Endodermal cell (in vitro differentiated cells): ENCODE data around the gene TNFAIP3. TPM values are rescaled to one million over a fixed set of nuclear protein-coding genes. Genes with fewer than 3 reads are reported as not detected.

ENCODE experiments used
- DNase-seq: peaks from one replicate; pipeline ENCODE4 v3.0.0-alpha.2; 2017
- H3K27ac ChIP-seq: 2 replicates; pipeline ENCODE4 v1.5.1; 2013; ENCODE audit warnings: mild to moderate bottlenecking, low read depth, low read length, moderate library complexity
- H3K27me3 ChIP-seq: 2 replicates; pipeline ENCODE4 v1.6.1; 2013; ENCODE audit warnings: mild to moderate bottlenecking, low read length, moderate library complexity; ENCODE audit not compliant: insufficient read depth, control insufficient read depth, poor library complexity, severe bottlenecking
- H3K36me3 ChIP-seq: 2 replicates; pipeline ENCODE4 v1.7.0; 2013; ENCODE audit warnings: mild to moderate bottlenecking, low read length, moderate library complexity; ENCODE audit not compliant: control insufficient read depth, insufficient read depth
- H3K4me1 ChIP-seq: one replicate; pipeline ENCODE4 v1.7.0; 2013; ENCODE audit warnings: low read length; ENCODE audit not compliant: control insufficient read depth, insufficient read depth
- H3K4me3 ChIP-seq: 2 replicates; pipeline ENCODE4 v1.5.1; 2013; ENCODE audit warnings: mild to moderate bottlenecking, low read length, moderate library complexity
- H3K9ac ChIP-seq: 2 replicates; pipeline ENCODE4 v1.6.1; 2013; ENCODE audit warnings: mild to moderate bottlenecking, low read length, moderate library complexity; ENCODE audit not compliant: poor library complexity, severe bottlenecking; ENCODE audit errors: extremely low read depth
- H3K9me3 ChIP-seq: 2 replicates; pipeline ENCODE4 v1.6.1; 2013; ENCODE audit warnings: mild to moderate bottlenecking, low read length, moderate library complexity; ENCODE audit not compliant: control insufficient read depth
- H3K27ac Mint-ChIP-seq: 2 replicates; pipeline ENCODE4 v1.8.0; 2020; ENCODE audit warnings: mixed read lengths
- H3K27me3 Mint-ChIP-seq: 2 replicates; pipeline ENCODE4 v1.8.0; 2021; ENCODE audit warnings: mild to moderate bottlenecking, mixed read lengths; ENCODE audit not compliant: insufficient read depth
- H3K36me3 Mint-ChIP-seq: 2 replicates; pipeline ENCODE4 v1.8.0; 2020; ENCODE audit warnings: low read depth, mixed read lengths
- H3K4me1 Mint-ChIP-seq: 2 replicates; pipeline ENCODE4 v1.8.0; 2020; ENCODE audit warnings: mixed read lengths
- H3K4me3 Mint-ChIP-seq: 2 replicates; pipeline ENCODE4 v1.8.0; 2020; ENCODE audit warnings: mild to moderate bottlenecking, moderate library complexity, mixed read lengths
- H3K9me3 Mint-ChIP-seq: 2 replicates; pipeline ENCODE4 v1.8.0; 2020; ENCODE audit warnings: mild to moderate bottlenecking, mixed read lengths
- CTCF ChIP-seq: fragments of 200-600 bp; sonication (generic); conservative IDR thresholded peaks from 2 replicates; pipeline ENCODE4 v1.5.0; 2021; ENCODE audit warnings: antibody characterized with exemption, mild to moderate bottlenecking
- WGBS, 2 experiments: methylation state at CpG; one replicate each; pipeline versions ENCODE4 v1.1.5 to v1.1.7; 2013; ENCODE audit warnings: missing lambda C conversion rate in 2 of 2, mixed read lengths in 1 of 2; ENCODE audit not compliant: insufficient coverage in 1 of 2, insufficient read length in 1 of 2; 5-methylcytosine and 5-hydroxymethylcytosine counted together
- total RNA-seq, 2 donors: library from RNA; stranded (reverse); fragmentation: NEBNext Ultra II Directional in 1 of 2; extraction: Animal tissue kit (Norgen Biotek cat#: 25700) in 1 of 2; gene quantifications; 2 replicates in 1 of 2; 3 replicates in 1 of 2; pipeline ENCODE4 v1.2.1, GENCODE V29; 2021

TNFAIP3 gene
- total RNA-seq, 2 donors from 2014 or later, result 4.4 to 12.3 TPM

GRCh38 chr6:137906020-137906472 is 39.0 kb downstream of the TNFAIP3 start:
- Histone ChIP-seq H3K4me3 (no peak overlapping the region), H3K4me1 (peaks cover 2% of the 10 kb centered on the region), H3K9ac (no peak overlapping the region), H3K27me3 (no peaks in the 10 kb centered on the region), H3K9me3 (no peaks in the 10 kb centered on the region), H3K36me3 (no peaks in the 10 kb centered on the region), H3K27ac (no peak overlapping the region)
- Mint-ChIP-seq H3K4me3 (no peak overlapping the region), H3K4me1 (no peaks in the 10 kb centered on the region), H3K27me3 (peaks cover 8% of the 10 kb centered on the region), H3K9me3 (no peaks in the 10 kb centered on the region), H3K27ac (no peak overlapping the region), H3K36me3 (no peaks in the 10 kb centered on the region)
- no peak for DNase-seq
- WGBS, 2 experiments, result no CpG with 5 or more reads among the region's 1 CpG
- no peak for TF ChIP-seq CTCF

DNA sequence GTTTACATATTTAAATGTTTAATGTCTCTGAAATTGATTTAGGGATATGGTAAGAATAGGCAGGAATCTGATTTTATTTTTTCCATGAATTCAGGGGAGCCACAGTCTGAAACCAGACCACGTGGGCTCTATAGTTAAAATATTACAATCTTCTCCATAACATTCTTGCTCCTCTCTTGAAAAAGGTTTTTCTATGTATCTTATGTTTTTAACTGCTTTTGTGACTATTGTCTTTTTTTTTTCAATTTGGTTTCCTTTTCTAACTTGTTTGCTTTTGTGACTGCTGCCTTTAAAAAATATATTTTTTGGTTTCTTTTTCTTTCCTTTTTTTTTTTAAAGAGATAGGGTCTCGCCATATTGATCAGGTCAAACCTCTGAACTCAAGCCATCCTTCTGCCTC is 40.1 kb downstream of the TNFAIP3 start:
- no peak for DNase-seq
- no peak overlapping the region for H3K4me3 ChIP-seq
- H3K9me3 ChIP-seq, result no peaks in the 10 kb centered on the region
- H3K27me3 ChIP-seq, result no peaks in the 10 kb centered on the region
- H3K36me3 ChIP-seq, result no peaks in the 10 kb centered on the region
- no peak for TF ChIP-seq CTCF
- peaks cover 2% of the 10 kb centered on the region for H3K4me1 ChIP-seq
- H3K27ac ChIP-seq, result no peak overlapping the region
- Mint-ChIP-seq H3K36me3 (no peaks in the 10 kb centered on the region), H3K4me3 (no peak overlapping the region), H3K9me3 (no peaks in the 10 kb centered on the region), H3K4me1 (no peaks in the 10 kb centered on the region), H3K27me3 (peaks cover 8% of the 10 kb centered on the region), H3K27ac (no peak overlapping the region)
- WGBS, 2 experiments, result 94% methylated on average over 2 of the region's 2 CpGs; no CpG with 5 or more reads in 1 of the 2 experiments
- H3K9ac ChIP-seq, result no peak overlapping the region

DNA sequence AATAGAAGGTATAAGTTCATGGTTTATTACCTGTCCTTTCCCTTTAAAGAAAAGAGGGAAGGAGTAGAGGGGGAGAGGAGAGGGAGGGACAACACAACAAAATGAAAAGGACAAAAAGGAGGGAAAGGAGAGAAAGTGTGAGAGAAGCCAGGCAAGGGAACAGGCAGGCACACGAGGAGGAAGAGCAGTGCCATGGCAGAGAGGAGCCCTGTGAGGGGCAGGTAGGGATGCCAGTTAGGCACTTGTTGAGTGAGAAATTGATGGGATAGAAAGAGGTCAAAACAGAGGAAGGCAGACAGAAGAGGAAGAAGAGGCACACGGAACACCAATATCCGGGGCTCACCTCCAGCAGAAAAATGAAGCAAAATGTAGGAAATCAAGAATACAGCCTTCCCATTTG is 42.5 kb downstream of the TNFAIP3 start:
- H3K36me3 ChIP-seq, result no peaks in the 10 kb centered on the region

More for the DNA sequence above, 42.5 kb downstream of the TNFAIP3 start:
- Mint-ChIP-seq H3K4me3 (no peak overlapping the region), H3K4me1 (no peaks in the 10 kb centered on the region), H3K27ac (no peak overlapping the region), H3K36me3 (no peaks in the 10 kb centered on the region), H3K27me3 (peaks cover 8% of the 10 kb centered on the region), H3K9me3 (peaks cover 9% of the 10 kb centered on the region)
- Histone ChIP-seq H3K4me1 (peaks cover 2% of the 10 kb centered on the region), H3K27me3 (no peaks in the 10 kb centered on the region), H3K9ac (no peak overlapping the region), H3K4me3 (no peak overlapping the region), H3K27ac (no peak overlapping the region), H3K9me3 (peaks cover 13% of the 10 kb centered on the region)
- DNase-seq, result no peak
- WGBS, 2 experiments, result 55 to 90% methylated on average over 1 to 3 of the region's 3 CpGs
- no peak for TF ChIP-seq CTCF
